Heart left ventricle (tissue), 16 donors: ENCODE results near the gene SLC1A7. TPM values are rescaled to one million over a fixed set of nuclear protein-coding genes. Genes with fewer than 3 reads are reported as not detected.

Experiments used
- ATAC-seq, 4 donors: fragments of 200-7000 bp; cut with Tn5 transposase; one replicate each; pipeline ENCODE4 v1.9.1; 2020 to 2022; ENCODE audit warnings: moderate library complexity in 4 of 4, mild to moderate bottlenecking in 3 of 4, moderate number of reproducible peaks in 1 of 4
- DNase-seq, 5 donors: peaks; one replicate each; pipeline ENCODE4 v3.0.0-alpha.2; 2020
- H3K27ac ChIP-seq, 12 donors: fragments of 200-600 bp; sonication (generic) in 4 of 12; one replicate each; pipeline versions ENCODE4 v1.5.0 to v1.8.0; 2016 to 2022; ENCODE audit warnings: mild to moderate bottlenecking in 2 of 12
- H3K27me3 ChIP-seq, 9 donors: fragments of 200-600 bp; sonication (generic) in 2 of 9; one replicate each; pipeline versions ENCODE4 v1.5.1 to v1.8.0; 2016 to 2022; ENCODE audit warnings: mild to moderate bottlenecking in 3 of 9
- H3K36me3 ChIP-seq, 9 donors: fragments of 200-600 bp; sonication (generic) in 2 of 9; one replicate each; pipeline versions ENCODE4 v1.5.0 to v1.8.0; 2018 to 2022; ENCODE audit warnings: mild to moderate bottlenecking in 2 of 9
- H3K4me1 ChIP-seq, 12 donors: fragments of 200-600 bp; sonication (generic) in 4 of 12; one replicate each; pipeline versions ENCODE4 v1.5.0 to v1.8.0; 2016 to 2022; ENCODE audit warnings: mild to moderate bottlenecking in 3 of 12
- H3K4me3 ChIP-seq, 12 donors: fragments of 200-600 bp; sonication (generic) in 4 of 12; one replicate each; pipeline versions ENCODE4 v1.5.0 to v1.8.0; 2017 to 2022; ENCODE audit warnings: mild to moderate bottlenecking in 9 of 12, moderate library complexity in 4 of 12
- H3K9me3 ChIP-seq, 12 donors: fragments of 200-600 bp; sonication (generic) in 4 of 12; one replicate each; pipeline versions ENCODE4 v1.5.0 to v1.8.0; 2016 to 2022; ENCODE audit warnings: mild to moderate bottlenecking in 1 of 12
- CTCF ChIP-seq, 12 donors: fragments of 200-600 bp; sonication (generic) in 4 of 12; IDR thresholded peaks; one replicate each; pipeline versions ENCODE4 v1.5.0 to v1.8.0; 2018 to 2022; ENCODE audit warnings: antibody characterized with exemption in 12 of 12, mild to moderate bottlenecking in 5 of 12
- POLR2A ChIP-seq, 2 donors: fragments of 450-650 bp; IDR thresholded peaks; one replicate each; pipeline ENCODE4 v1.6.1; 2017; ENCODE audit warnings: antibody characterized with exemption in 2 of 2, mild to moderate bottlenecking in 2 of 2, moderate library complexity in 2 of 2
- WGBS, 4 donors: extraction: QIAGEN DNeasy Blood & Tissue Kit in 2 of 4; methylation state at CpG; one replicate each; pipeline versions ENCODE4 v1.1.5 to v1.1.7; 2013 to 2018; 5-methylcytosine and 5-hydroxymethylcytosine counted together
- intact Hi-C, 10 donors: fragments of 100-400 bp; cut with DNase I; formaldehyde crosslinking; loops; one replicate each; pipeline versions ENCODE4 v1.11.1 to v1.14.2; 2022
- polyA plus RNA-seq, 2 donors: library from polyadenylated mRNA; stranded (reverse); fragments of 200-250 nt; gene quantifications; one replicate each; pipeline ENCODE4 v1.2.3, GENCODE V29; 2013
- total RNA-seq, 9 donors: library from RNA; depleted of rRNA in 2 of 9; stranded (reverse); fragments of >200 nt in 2 of 9; fragmentation: NEBNext Ultra II Directional in 3 of 9; extraction: Animal tissue kit (Norgen Biotek cat#: 25700) in 3 of 9; gene quantifications; one replicate each; pipeline versions ENCODE4 v1.1.0 to v1.2.4, GENCODE V29; 2016 to 2023
- donor health status: ischemic (EF 13 %, LVEDD 7.1; RV severe dilation, severe dysfunction).
- donor health status: healthy with polysubstance abuse.
- donor health status: DM: no; HTN: yes; CAD: no.
- donor health status: DM: no; HTN: no; CAD: no.
- donor health status: ischemic (EF 25% LVEDD 6.9; RV normal size, moderate dysfunction).
- donor health status: ischemic (EF 25% LVEDD 5.7; RV mildly dilated, moderate dysfunction).
- donor health status: healthy.
- donor health status: DM: yes; HTN: yes; CAD: no.
- donor health status: ischemic (EF 35%, LVEDD 5.7; RV mildly dilated, moderate dysfunction).
- donor health status: nonischemic (EF 11% LVEDD 7.7; RV severe dilation, severe dysfunction).
- donor health status: DM: yes; HTN: yes; CAD: no.
- donor health status: PGD.
- donor health status: ischemic (EF 29% LVEDD 5.4; RV normal size, mild dysfunction).
- donor health status: nonischemic (EF 23%, LVEDD 6.1; RV moderate dilation, normal function).

Gene SLC1A7
- total and polyA plus RNA-seq, 11 donors = 0.07 to 1.1 (median 0.33) TPM; not detected in 2

GRCh38 chr1:53111073-53111556 is 31.3 kb downstream of the SLC1A7 start:
- peaks cover 0 to 8% (median 0%) of the 10 kb centered on the region in 12 donors for H3K9me3 ChIP-seq
- no peaks in the 10 kb centered on the region for H3K36me3 ChIP-seq
- H3K27me3 ChIP-seq = no peaks in the 10 kb centered on the region
- peaks cover 0 to 32% (median 20%) of the 10 kb centered on the region in 12 donors for H3K4me1 ChIP-seq
- intact Hi-C loops = no loop called here
- 63 to 72% (median 67%) methylated on average over 10 of the region's 10 CpGs for WGBS, 4 donors
- TF ChIP-seq POLR2A (IDR thresholded peaks at IDR 0.05) = no peak
- no peak for TF ChIP-seq CTCF (IDR thresholded peaks at IDR 0.05)
- DNase-seq (no peak), ATAC-seq (peak in 1 of 4 donors; percentile 21)
- no peak overlapping the region for H3K4me3 ChIP-seq
- no peak overlapping the region for H3K27ac ChIP-seq

- peaks cover 0 to 29% (median 18%) of the 10 kb centered on the region in 12 donors for H3K4me1 ChIP-seq
- no peak overlapping the region for H3K4me3 ChIP-seq
- peak in 1 of 4 donors; percentile 12 for ATAC-seq
- no peak for TF ChIP-seq CTCF (IDR thresholded peaks at IDR 0.05)
- no peak for TF ChIP-seq POLR2A (IDR thresholded peaks at IDR 0.05)
- whole genome bisulfite sequencing, 4 donors = 71 to 75% (median 74%) methylated on average over 14 to 18 of the region's 18 CpGs
- intact Hi-C loops = no loop called here
- no peak for DNase-seq
- H3K9me3 ChIP-seq = peaks cover 0 to 8% (median 0%) of the 10 kb centered on the region in 12 donors
- no peak overlapping the region for H3K27ac ChIP-seq
- H3K36me3 ChIP-seq = no peaks in the 10 kb centered on the region
- no peaks in the 10 kb centered on the region for H3K27me3 ChIP-seq
Observed at GRCh38 chr1:53110370-53111072, 31.9 kb downstream of the SLC1A7 start.

GRCh38 chr1:53108646-53109580 is 33.5 kb downstream of the SLC1A7 start:
- no peak for DNase-seq
- Histone ChIP-seq H3K4me1 (peaks cover 0 to 38% (median 20%) of the 10 kb centered on the region in 12 donors), H3K4me3 (peak overlapping the region in 1 of 12 donors; percentile 5), H3K9me3 (peaks cover 0 to 8% (median 0%) of the 10 kb centered on the region in 12 donors), H3K27ac (peak overlapping the region in 4 of 12 donors; percentile 10 to 31 (median 20)), H3K27me3 (no peaks in the 10 kb centered on the region), H3K36me3 (no peaks in the 10 kb centered on the region)
- intact Hi-C loops = no loop called here
- ATAC-seq = peak; percentile 27 to 65 (median 47)
- WGBS, 4 donors = 34 to 40% (median 39%) methylated on average over 14 of the region's 14 CpGs
- TF ChIP-seq CTCF (IDR thresholded peaks at IDR 0.05) = no peak
- no peak for TF ChIP-seq POLR2A (IDR thresholded peaks at IDR 0.05)
